Activated effector memory CD4-positive, alpha-beta T cell treated with anti-CD3 and anti-CD28 coated beads, Interleukin-2, amount 50 U/mL, for 16 hours (primary cell): ENCODE results near the gene NOP56.
"Not testable (repeated sequence)": the region's sequence is repeated elsewhere in the genome, so short reads cannot be mapped to it uniquely, and the experiment has no call there.

ENCODE experiments used
- DNase-seq: peaks from one replicate; pipeline ENCODE4 v3.0.0-alpha.2; 2020

Gene NOP56

DNA sequence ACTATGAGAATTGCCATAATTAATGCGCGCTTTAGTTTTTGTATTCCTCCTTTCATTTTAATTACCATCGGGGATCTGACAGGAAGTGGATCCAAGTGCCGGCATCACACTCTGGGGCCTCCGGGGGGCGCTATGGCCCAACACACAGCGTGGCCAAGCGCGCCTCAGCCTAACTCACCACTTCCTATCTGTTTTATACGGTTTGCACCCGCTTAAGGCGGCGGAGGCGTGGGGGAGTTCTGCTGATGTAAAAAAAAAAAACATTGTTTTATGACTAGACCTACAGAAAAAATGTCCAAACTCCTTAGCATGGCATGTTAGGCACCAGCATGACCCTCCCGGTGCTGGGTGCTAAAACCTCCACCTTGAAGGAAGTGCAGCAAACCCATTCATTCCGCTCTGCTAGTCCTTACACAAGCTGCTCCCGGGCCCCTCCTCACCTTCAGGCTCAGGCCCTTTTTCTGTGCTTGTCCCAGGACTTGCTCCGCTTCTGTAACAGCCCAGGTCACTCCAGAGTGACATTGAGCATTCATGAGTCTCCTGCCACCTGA, 35.7 kb downstream of the NOP56 start:
- peak; percentile 87 for DNase-seq

- DNase-seq = no peak
These were observed 37.8 kb downstream of the NOP56 start for GRCh38 chr20:2690213-2690612.

DNA sequence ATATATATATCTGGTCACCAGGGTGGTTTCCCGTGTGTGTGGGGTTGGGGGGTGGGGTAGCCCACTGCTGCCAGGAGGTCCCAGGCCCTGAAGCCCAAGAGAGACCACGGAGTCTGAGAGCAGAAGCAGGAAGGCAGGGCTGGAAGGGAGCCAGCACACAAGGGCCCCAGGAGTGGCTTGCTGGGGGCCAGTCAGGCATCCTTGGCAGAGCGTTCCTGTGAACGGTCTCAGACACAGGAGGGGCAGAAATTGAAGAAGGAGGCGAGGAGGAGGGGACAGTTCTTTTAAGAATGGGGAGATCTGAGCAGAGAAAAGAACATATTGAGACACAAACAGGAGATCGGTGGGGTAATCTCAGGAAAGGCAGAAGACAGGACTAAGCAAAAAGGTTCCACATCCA, 38.3 kb downstream of the NOP56 start:
- DNase-seq = no peak

- DNase-seq = no peak
These were observed 38.7 kb downstream of the NOP56 start for GRCh38 chr20:2691127-2691526.

DNA sequence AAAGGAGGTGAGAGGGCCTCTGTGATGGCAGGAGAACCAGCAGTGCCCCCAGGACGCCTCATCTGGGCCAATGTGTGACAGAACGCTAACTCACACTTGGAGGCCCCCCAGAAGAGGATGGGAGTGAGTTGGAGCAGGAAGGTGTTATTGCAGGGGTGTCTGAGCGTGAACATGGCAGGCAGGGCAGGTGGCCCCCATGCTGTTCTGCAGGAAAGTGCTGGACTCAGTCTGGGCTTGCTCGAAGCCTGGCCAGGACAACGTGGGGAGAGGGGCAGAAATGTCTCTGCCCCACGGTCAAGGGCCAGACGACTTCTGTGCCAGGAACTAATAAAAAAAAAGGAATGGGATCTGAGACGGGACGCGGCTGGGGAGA, 39.2 kb downstream of the NOP56 start:
- DNase-seq = no peak

GRCh38 chr20:2692036-2692885, 39.8 kb downstream of the NOP56 start, which contains the start of gene EBF4:
Gene EBF4 (plus strand): TSS chr20:2692780. CDS start chr20:2693646, 866 bp downstream.
- DNase-seq = peak; percentile 73

- peak; percentile 71 for DNase-seq
These were observed 40.5 kb downstream of the NOP56 start for GRCh38 chr20:2692886-2693285.

- peak; percentile 82 for DNase-seq
These were observed 41.0 kb downstream of the NOP56 start for GRCh38 chr20:2693286-2694007.

GRCh38 chr20:2694008-2694471, 41.6 kb downstream of the NOP56 start:
- DNase-seq = no peak

GRCh38 chr20:2694519-2694918, 42.1 kb downstream of the NOP56 start:
- no peak for DNase-seq

DNA sequence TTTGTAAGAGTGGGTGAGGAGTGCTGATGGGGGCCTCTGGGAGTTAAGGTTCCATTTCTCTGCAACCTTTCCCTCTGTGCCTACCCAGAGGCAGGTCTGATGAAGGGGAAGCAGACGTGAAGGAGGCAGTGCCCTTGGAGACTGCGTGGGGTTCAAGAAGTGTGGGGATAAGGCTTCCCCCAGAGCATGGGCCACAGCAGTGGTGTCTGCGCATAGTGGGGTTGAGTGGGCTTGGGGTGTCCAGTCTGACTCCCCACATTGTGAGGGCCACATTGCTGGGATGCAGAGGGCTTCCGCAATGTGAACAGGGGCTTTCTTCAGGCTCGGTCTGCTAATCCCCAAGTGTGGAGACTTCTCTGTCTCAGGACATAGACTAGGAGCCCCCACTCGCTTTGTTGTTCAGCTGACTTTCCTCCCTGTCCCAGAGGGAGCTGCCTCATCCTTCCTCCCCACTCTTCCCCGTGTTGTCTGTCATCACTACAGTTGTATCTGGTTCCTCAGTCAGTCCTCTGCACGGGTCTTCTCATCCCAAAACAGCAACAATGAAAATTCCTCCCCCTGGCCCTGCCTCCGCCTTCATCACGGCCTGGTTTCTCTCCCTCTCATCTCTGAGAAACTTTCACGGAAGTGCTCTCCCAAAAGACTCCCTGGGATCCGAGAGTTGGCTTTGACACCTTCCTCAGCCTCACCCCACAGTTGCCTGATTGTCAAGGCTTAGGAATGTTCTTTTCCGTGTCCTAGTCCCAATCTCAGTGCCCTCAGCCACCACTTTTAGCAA, 43.0 kb downstream of the NOP56 start:
- no peak for DNase-seq

DNA sequence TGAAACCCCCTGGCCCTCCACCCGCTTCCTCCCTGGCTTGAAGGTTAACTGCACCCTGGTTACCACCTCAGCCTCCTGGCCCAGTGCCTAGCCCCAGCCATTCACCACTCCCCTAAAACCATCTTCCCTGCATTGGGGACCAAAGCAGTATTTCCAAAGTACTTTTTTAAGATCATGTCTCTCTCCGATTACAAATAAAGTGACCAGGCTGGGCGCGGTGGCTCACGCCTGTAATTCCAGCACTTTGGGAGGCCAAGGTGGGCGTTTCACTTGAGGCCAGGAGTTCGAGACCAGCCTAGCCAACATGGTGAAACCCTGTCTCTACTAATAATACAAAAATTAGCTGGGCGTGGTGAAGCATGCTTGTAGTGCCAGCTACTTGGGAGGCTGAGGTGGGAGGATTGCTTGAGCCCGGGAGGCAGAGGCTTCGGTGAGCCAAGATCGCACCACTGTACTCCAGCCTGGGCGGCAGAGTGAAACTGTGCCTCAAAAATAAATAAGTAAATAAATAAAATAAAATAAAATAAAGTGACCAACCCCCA, 43.6 kb downstream of the NOP56 start:
- not testable (repeated sequence) for DNase-seq

DNA sequence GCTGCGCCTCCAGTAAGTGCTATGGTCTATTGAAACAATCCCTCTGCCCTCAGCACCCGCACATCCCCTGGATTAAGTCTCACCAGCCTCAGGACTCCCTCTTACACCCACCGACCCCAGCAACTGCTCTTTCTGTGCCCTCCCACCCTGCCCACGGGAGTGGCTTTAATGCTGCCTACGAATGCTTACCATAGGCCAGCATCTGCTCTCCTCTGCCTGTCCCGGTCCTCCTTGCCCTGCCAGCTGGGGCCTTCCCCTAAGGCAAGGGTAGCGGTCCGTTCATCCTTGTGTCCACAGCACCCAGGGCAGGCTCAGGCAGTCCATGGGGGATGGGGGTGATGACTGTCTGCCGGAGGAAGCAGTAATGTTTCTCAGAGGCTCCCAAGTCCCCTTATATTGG, 44.2 kb downstream of the NOP56 start:
- DNase-seq = no peak

GRCh38 chr20:2697768-2698167, 45.3 kb downstream of the NOP56 start:
- no peak for DNase-seq

DNA sequence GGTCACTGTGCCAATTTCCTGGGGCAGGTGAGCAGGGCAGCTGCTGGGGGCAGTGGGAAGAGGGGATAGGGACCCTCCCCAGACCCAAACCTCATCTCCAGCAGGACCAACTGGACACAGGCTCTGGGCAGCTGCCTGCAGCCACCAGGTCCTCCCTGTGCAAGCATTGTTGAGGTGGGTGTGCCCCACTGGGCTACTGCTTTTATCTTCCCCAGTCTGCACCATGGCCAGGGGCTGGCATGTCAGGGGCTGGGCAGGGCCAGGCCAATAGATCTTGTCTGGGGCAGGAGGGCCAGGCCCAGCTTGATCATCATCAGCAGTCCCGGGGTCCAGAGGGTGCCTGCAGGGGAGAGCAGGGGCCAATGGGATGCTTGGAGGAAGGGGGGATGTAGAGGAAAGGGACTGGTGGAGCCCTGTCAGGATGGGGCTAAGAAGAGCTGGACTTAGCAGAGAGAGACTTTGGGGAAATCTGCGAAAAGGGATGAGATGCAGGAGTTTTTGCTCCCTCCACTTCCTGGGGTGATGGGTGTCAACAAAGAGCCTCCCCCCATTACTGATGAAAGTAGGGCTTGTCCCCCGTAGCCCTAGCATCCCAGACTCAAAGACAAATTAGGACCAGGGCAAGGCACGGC, 45.9 kb downstream of the NOP56 start:
- DNase-seq = no peak

GRCh38 chr20:2698912-2699311, 46.5 kb downstream of the NOP56 start:
- no peak for DNase-seq

DNA sequence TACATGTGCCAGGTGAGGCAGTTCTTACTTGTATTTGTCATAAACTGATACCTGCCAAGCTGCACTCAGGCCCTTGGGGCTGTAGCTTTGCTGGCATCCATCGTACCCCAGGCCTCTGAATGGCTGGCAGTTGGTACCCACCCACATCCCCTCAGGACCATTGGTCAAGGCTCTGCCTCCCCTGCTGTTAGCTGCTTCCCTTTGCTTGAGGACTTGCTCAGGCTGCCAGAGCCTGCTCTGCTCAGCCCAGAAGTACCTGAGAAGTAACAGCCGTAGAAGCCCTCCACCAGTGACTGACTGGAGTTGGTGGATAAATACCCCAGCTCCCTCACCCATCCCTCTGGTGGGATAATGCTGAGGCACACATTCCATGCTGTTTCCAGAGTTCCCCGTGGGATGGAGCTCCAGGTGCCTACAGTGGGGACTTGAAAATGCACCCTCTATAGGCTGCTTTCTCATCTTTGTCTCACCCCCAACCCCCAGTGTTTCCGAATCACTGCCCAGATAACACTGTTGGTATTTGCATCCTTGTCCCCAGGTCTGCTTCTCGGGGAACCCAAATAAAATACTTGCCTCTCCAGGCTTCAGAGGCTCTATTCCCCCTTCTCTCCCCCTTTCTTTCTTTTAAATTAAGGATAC, 47.5 kb downstream of the NOP56 start:
- no peak for DNase-seq

- DNase-seq = no peak
These were observed 48.6 kb downstream of the NOP56 start for GRCh38 chr20:2700913-2701620.

DNA sequence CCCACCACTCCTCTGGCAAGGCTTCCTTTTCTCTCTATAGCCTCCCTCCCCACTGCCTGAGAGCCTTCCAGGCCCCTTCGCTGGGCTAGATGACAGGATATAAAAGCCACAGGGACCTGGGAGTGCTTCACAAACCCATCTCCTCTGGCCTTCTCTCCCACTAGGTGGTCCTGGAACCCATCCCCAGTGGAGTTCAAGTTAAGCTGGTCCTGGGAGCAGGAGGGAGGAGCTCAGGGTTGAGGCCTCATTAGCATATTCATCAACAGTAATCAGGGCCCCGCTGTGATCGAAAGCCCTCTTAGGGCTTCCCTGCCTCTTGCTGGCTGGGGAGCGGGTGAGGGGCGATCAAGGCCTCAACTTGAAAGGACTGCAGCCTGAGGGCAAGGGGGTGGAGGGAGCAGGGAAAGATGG, 49.2 kb downstream of the NOP56 start:
- DNase-seq = no peak

DNA sequence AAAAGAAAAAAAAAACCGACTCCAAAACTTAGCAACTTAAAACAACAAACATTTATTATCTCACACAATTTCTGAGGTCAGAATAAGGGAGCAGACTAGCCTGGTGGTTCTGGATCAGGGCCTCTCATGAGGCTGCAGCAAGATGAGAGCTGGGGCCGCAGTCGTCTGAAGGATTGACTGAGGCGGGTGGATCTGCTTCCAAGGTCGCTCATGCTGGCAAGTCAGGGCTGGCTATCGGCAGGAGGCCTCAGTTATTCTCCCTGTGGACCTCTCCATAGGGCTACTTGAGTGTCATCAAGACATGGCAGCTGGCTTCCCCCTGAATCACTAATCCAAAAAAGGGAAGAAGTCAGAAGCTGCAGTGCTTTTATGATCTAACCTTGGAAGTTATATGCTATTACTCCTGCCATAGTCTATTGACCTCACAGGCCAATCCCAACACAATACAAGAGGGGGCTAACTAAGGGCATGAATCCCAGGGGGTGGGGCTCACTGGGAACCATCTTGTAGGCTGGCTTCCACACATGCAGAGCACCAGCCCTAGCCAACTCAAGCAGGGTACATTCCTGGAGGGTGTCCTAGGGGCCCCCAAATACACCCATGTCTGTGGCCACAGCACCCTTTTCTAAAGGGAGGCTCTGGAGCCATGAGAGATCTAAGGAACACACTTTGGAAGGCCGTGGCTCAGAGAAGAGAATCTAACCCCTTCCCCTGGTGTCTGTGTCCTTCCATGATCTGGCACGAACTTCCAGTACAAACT, 51.5 kb downstream of the NOP56 start:
- DNase-seq = no peak
